BE2C (cell line): ENCODE data around the gene SMIM21.

Experiments
- DNase-seq: peaks from one replicate; pipeline ENCODE4 v3.0.0-alpha.2; 2020
- H3K27me3 ChIP-seq: fragments of 250-450 bp; sonication (Bioruptor Pico); 2 replicates; pipeline ENCODE4 v1.5.1; 2020; ENCODE audit warnings: mild to moderate bottlenecking
- H3K36me3 ChIP-seq: fragments of 250-450 bp; sonication (Bioruptor Pico); 2 replicates; pipeline ENCODE4 v1.5.1; 2020; ENCODE audit warnings: mild to moderate bottlenecking
- H3K4me1 ChIP-seq: fragments of 250-450 bp; sonication (Bioruptor Pico); 2 replicates; pipeline ENCODE4 v1.5.1; 2020
- H3K4me3 ChIP-seq: 2 replicates; pipeline ENCODE4 v1.5.1; 2011; ENCODE audit warnings: low read depth, low read length
- H3K9me3 ChIP-seq: fragments of 250-450 bp; sonication (Bioruptor Pico); 2 replicates; pipeline ENCODE4 v1.5.1; 2020
- CTCF ChIP-seq: IDR thresholded peaks from 2 replicates; pipeline ENCODE4 v1.5.1; 2012; ENCODE audit warnings: mild to moderate bottlenecking, low read depth, low read length

Gene SMIM21

GRCh38 chr18:75455249-75456198, 28.0 kb upstream of the SMIM21 start:
- no peak for DNase-seq
- H3K36me3 ChIP-seq, result no peaks in the 10 kb centered on the region
- H3K9me3 ChIP-seq, result no peaks in the 10 kb centered on the region
- peaks cover 15% of the 10 kb centered on the region for H3K27me3 ChIP-seq
- no peak for TF ChIP-seq CTCF
- no peak overlapping the region for H3K4me3 ChIP-seq
- H3K4me1 ChIP-seq, result no peaks in the 10 kb centered on the region

GRCh38 chr18:75454022-75454795, 26.7 kb upstream of the SMIM21 start:
- H3K36me3 ChIP-seq, result no peaks in the 10 kb centered on the region
- TF ChIP-seq CTCF, result no peak
- H3K4me3 ChIP-seq, result no peak overlapping the region
- H3K27me3 ChIP-seq, result peaks cover 15% of the 10 kb centered on the region
- DNase-seq, result no peak
- no peaks in the 10 kb centered on the region for H3K9me3 ChIP-seq
- no peaks in the 10 kb centered on the region for H3K4me1 ChIP-seq

GRCh38 chr18:75450906-75451305, 23.4 kb upstream of the SMIM21 start:
- TF ChIP-seq CTCF, result no peak
- Histone ChIP-seq H3K9me3 (no peaks in the 10 kb centered on the region), H3K36me3 (no peaks in the 10 kb centered on the region), H3K4me1 (no peaks in the 10 kb centered on the region), H3K27me3 (peaks cover 14% of the 10 kb centered on the region), H3K4me3 (no peak overlapping the region)
- DNase-seq, result no peak

- Histone ChIP-seq H3K9me3 (no peaks in the 10 kb centered on the region), H3K27me3 (no peaks in the 10 kb centered on the region; the same call in 1 of the 2 replicates), H3K4me1 (no peaks in the 10 kb centered on the region), H3K4me3 (no peak overlapping the region), H3K36me3 (no peaks in the 10 kb centered on the region)
- no peak for DNase-seq
- no peak for TF ChIP-seq CTCF
Measured at GRCh38 chr18:75441896-75442295, 14.4 kb upstream of the SMIM21 start.

- H3K36me3 ChIP-seq, result no peaks in the 10 kb centered on the region
- H3K9me3 ChIP-seq, result no peaks in the 10 kb centered on the region
- H3K4me3 ChIP-seq, result no peak overlapping the region
- no peak for TF ChIP-seq CTCF
- DNase-seq, result no peak
- no peaks in the 10 kb centered on the region for H3K4me1 ChIP-seq
- H3K27me3 ChIP-seq, result no peaks in the 10 kb centered on the region; the same call in 1 of the 2 replicates
Measured at GRCh38 chr18:75439348-75439747, 11.8 kb upstream of the SMIM21 start.
